GM18868 (cell line): ENCODE results near the gene MYH9.

Experiments
- ATAC-seq: cut with Tn5 transposase; IDR thresholded peaks from one replicate; pipeline ENCODE4 v1.9.1; 2021; ENCODE audit warnings: mild to moderate bottlenecking, moderate library complexity; ENCODE audit not compliant: unreplicated experiment

The MYH9 gene

GRCh38 chr22:36386900-36387708 is 663 bp downstream of the MYH9 start:
- ATAC-seq: peak; percentile 4

- peak; percentile 39 for ATAC-seq
These were observed 1.3 kb downstream of the MYH9 start for GRCh38 chr22:36386351-36386899.

GRCh38 chr22:36385491-36386350 is 2.0 kb downstream of the MYH9 start:
- no peak for ATAC-seq

- no peak for ATAC-seq
These were observed 2.8 kb downstream of the MYH9 start for GRCh38 chr22:36384766-36385481.

GRCh38 chr22:36383110-36383581 is 4.6 kb downstream of the MYH9 start:
- ATAC-seq: no peak

GRCh38 chr22:36381513-36382128 is 6.1 kb downstream of the MYH9 start:
- ATAC-seq: no peak

- ATAC-seq: no peak
These were observed 8.0 kb downstream of the MYH9 start for GRCh38 chr22:36379593-36380361.

- no peak for ATAC-seq
These were observed 8.9 kb downstream of the MYH9 start for GRCh38 chr22:36378869-36379217.

GRCh38 chr22:36378080-36378868 is 9.5 kb downstream of the MYH9 start:
- ATAC-seq: no peak

- ATAC-seq: no peak
These were observed 10.6 kb downstream of the MYH9 start for GRCh38 chr22:36377022-36377631.

GRCh38 chr22:36376265-36376664 is 11.5 kb downstream of the MYH9 start:
- ATAC-seq: no peak

GRCh38 chr22:36375071-36375980 is 12.4 kb downstream of the MYH9 start:
- ATAC-seq: no peak

- ATAC-seq: no peak
These were observed 13.2 kb downstream of the MYH9 start for GRCh38 chr22:36374603-36375024.

GRCh38 chr22:36373258-36373579 is 14.5 kb downstream of the MYH9 start:
- ATAC-seq: no peak

GRCh38 chr22:36371920-36372319 is 15.8 kb downstream of the MYH9 start:
- no peak for ATAC-seq

- ATAC-seq: no peak
These were observed 17.6 kb downstream of the MYH9 start for GRCh38 chr22:36369922-36370791.
